ENCODE data around the gene MCIDAS.

The MCIDAS gene

GRCh38 chr5:55218967-55219366 is 8.1 kb downstream of the MCIDAS start:
- no peak overlapping the region for H3K9ac ChIP-seq (ENCODE audit: low read length)
- H3K36me3 ChIP-seq (ENCODE audit: control insufficient read depth, insufficient read depth, low read length), result no peaks in the 10 kb centered on the region
- H3K9me3 ChIP-seq (ENCODE audit: control insufficient read depth, low read length), result no peaks in the 10 kb centered on the region
- peaks cover 41% of the 10 kb centered on the region for H3K27me3 ChIP-seq (ENCODE audit: control insufficient read depth, insufficient read depth, low read length)
- peaks cover 18% of the 10 kb centered on the region for H3K4me1 ChIP-seq (ENCODE audit: control insufficient read depth, insufficient read depth, low read length)
- no peak overlapping the region for H3K4me3 ChIP-seq (ENCODE audit: low read length)

- H3K4me3 ChIP-seq (ENCODE audit: low read length), result no peak overlapping the region
- H3K36me3 ChIP-seq (ENCODE audit: control insufficient read depth, insufficient read depth, low read length), result no peaks in the 10 kb centered on the region
- H3K9ac ChIP-seq (ENCODE audit: low read length), result no peak overlapping the region
- H3K27me3 ChIP-seq (ENCODE audit: control insufficient read depth, insufficient read depth, low read length), result no peaks in the 10 kb centered on the region
- no peaks in the 10 kb centered on the region for H3K4me1 ChIP-seq (ENCODE audit: control insufficient read depth, insufficient read depth, low read length)
- H3K9me3 ChIP-seq (ENCODE audit: control insufficient read depth, low read length), result no peaks in the 10 kb centered on the region
Observed at GRCh38 chr5:55211184-55211874, 15.8 kb downstream of the MCIDAS start.

- H3K4me3 ChIP-seq (ENCODE audit: low read length), result no peak overlapping the region
- H3K36me3 ChIP-seq (ENCODE audit: control insufficient read depth, insufficient read depth, low read length), result no peaks in the 10 kb centered on the region
- H3K4me1 ChIP-seq (ENCODE audit: control insufficient read depth, insufficient read depth, low read length), result no peaks in the 10 kb centered on the region
- H3K9ac ChIP-seq (ENCODE audit: low read length), result no peak overlapping the region
- H3K9me3 ChIP-seq (ENCODE audit: control insufficient read depth, low read length), result no peaks in the 10 kb centered on the region
- no peaks in the 10 kb centered on the region for H3K27me3 ChIP-seq (ENCODE audit: control insufficient read depth, insufficient read depth, low read length)
Observed at GRCh38 chr5:55205001-55205400, 22.1 kb downstream of the MCIDAS start.

- H3K4me1 ChIP-seq (ENCODE audit: control insufficient read depth, insufficient read depth, low read length), result no peaks in the 10 kb centered on the region
- H3K9me3 ChIP-seq (ENCODE audit: control insufficient read depth, low read length), result no peaks in the 10 kb centered on the region
- H3K4me3 ChIP-seq (ENCODE audit: low read length), result no peak overlapping the region
- H3K27me3 ChIP-seq (ENCODE audit: control insufficient read depth, insufficient read depth, low read length), result no peaks in the 10 kb centered on the region
- H3K9ac ChIP-seq (ENCODE audit: low read length), result no peak overlapping the region
- no peaks in the 10 kb centered on the region for H3K36me3 ChIP-seq (ENCODE audit: control insufficient read depth, insufficient read depth, low read length)
Observed at GRCh38 chr5:55191165-55191564, 36.0 kb downstream of the MCIDAS start.

- Histone ChIP-seq H3K36me3 (ENCODE audit: control insufficient read depth, insufficient read depth, low read length) (no peaks in the 10 kb centered on the region), H3K27me3 (ENCODE audit: control insufficient read depth, insufficient read depth, low read length) (peaks cover 3% of the 10 kb centered on the region), H3K4me1 (ENCODE audit: control insufficient read depth, insufficient read depth, low read length) (no peaks in the 10 kb centered on the region), H3K9ac (ENCODE audit: low read length) (no peak overlapping the region), H3K9me3 (ENCODE audit: control insufficient read depth, low read length) (no peaks in the 10 kb centered on the region), H3K4me3 (ENCODE audit: low read length) (no peak overlapping the region)
Observed at GRCh38 chr5:55188656-55189540, 38.2 kb downstream of the MCIDAS start.

DNA sequence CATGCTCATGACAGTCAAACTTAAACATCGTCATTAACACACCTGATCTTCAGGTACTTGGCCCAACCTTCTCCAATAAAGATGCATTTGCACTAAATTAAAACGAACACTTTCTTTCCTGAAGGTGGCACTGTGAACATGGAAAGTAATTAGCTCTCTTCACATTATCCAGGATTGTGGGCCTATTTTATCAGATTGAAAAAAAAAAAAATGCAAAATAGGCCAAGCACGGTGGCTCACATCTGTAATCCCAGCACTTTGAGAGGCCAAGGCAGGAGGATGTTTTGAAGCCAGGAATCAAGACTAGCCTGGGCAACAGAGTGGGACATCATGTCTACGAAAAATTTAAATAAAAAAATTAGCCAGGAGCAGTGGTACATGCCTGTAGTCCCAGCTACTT is 39.7 kb downstream of the MCIDAS start:
- Histone ChIP-seq H3K27me3 (ENCODE audit: control insufficient read depth, insufficient read depth, low read length) (peaks cover 3% of the 10 kb centered on the region), H3K4me3 (ENCODE audit: low read length) (no peak overlapping the region), H3K36me3 (ENCODE audit: control insufficient read depth, insufficient read depth, low read length) (no peaks in the 10 kb centered on the region), H3K4me1 (ENCODE audit: control insufficient read depth, insufficient read depth, low read length) (no peaks in the 10 kb centered on the region), H3K9ac (ENCODE audit: low read length) (no peak overlapping the region), H3K9me3 (ENCODE audit: control insufficient read depth, low read length) (no peaks in the 10 kb centered on the region)

DNA sequence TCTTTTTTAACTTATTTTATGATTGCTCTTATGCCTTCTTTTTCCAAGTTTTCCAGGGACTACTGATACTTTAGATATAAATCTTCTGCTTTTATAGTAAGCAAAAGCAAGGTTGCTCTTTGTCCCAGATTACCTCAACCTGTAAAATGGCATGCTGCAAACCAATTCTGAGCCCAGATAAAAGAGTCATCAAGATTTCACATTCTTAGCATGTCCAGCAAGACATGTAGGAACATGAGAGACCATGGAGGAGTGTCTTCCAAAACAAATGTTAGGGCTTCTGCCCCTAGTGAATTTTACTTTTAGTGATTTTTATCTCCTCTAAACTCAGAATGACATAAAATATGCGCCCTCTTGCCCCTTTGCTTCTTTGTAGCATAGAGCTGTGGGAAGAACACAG is 47.1 kb downstream of the MCIDAS start:
- H3K4me1 ChIP-seq (ENCODE audit: control insufficient read depth, insufficient read depth, low read length), result peaks cover 11% of the 10 kb centered on the region
- H3K9me3 ChIP-seq (ENCODE audit: control insufficient read depth, low read length), result no peaks in the 10 kb centered on the region
- no peak overlapping the region for H3K4me3 ChIP-seq (ENCODE audit: low read length)
- H3K36me3 ChIP-seq (ENCODE audit: control insufficient read depth, insufficient read depth, low read length), result no peaks in the 10 kb centered on the region
- H3K27me3 ChIP-seq (ENCODE audit: control insufficient read depth, insufficient read depth, low read length), result peaks cover 35% of the 10 kb centered on the region
- no peak overlapping the region for H3K9ac ChIP-seq (ENCODE audit: low read length)

DNA sequence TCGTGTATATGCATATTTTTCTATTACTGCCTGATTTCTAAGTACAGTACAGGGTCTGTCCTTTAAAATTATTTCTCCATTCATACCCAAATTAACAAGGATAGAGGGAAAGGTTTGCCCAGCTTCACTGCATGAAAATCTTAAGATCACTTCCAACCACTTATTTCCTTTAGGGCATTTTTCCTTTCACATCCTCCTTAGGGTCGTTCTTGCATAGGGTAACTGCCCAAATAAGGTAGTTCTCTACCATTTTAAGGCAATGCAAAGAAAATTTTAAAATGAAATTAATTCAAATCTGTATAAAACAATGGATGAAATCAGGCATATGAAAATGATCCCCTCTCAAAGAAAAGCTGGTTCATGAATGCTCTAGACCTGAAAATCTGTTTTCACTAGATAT is 50.0 kb downstream of the MCIDAS start:
- peaks cover 57% of the 10 kb centered on the region for H3K27me3 ChIP-seq (ENCODE audit: control insufficient read depth, insufficient read depth, low read length)
- H3K9ac ChIP-seq (ENCODE audit: low read length), result no peak overlapping the region
- no peaks in the 10 kb centered on the region for H3K36me3 ChIP-seq (ENCODE audit: control insufficient read depth, insufficient read depth, low read length)
- no peak overlapping the region for H3K4me3 ChIP-seq (ENCODE audit: low read length)
- no peaks in the 10 kb centered on the region for H3K9me3 ChIP-seq (ENCODE audit: control insufficient read depth, low read length)
- H3K4me1 ChIP-seq (ENCODE audit: control insufficient read depth, insufficient read depth, low read length), result peaks cover 27% of the 10 kb centered on the region

- Histone ChIP-seq H3K4me1 (ENCODE audit: control insufficient read depth, insufficient read depth, low read length) (peaks cover 28% of the 10 kb centered on the region), H3K9ac (ENCODE audit: low read length) (no peak overlapping the region), H3K9me3 (ENCODE audit: control insufficient read depth, low read length) (no peaks in the 10 kb centered on the region), H3K27me3 (ENCODE audit: control insufficient read depth, insufficient read depth, low read length) (peaks cover 57% of the 10 kb centered on the region), H3K4me3 (ENCODE audit: low read length) (peak overlapping the region; percentile 32), H3K36me3 (ENCODE audit: control insufficient read depth, insufficient read depth, low read length) (no peaks in the 10 kb centered on the region)
Observed at GRCh38 chr5:55176176-55176818, 50.8 kb downstream of the MCIDAS start.

DNA sequence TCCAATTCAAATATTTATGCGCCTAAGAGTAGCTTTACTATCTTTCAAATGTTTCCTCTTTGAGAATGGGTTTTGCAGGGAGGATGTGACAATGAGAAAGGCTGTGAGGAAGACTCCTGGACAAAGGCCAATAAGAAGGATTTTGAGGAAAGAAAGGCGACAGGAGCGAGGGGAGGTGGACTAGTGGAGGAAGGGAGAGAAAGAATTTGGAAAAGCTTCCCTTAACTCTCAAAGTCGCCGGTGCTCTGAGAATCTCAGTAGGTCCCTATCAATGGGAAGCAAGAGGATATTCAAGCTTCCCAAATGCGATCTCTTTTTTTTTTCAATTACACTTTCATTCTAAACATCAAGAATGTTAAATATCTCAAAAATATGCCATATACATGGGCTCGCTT is 51.3 kb downstream of the MCIDAS start:
- peaks cover 57% of the 10 kb centered on the region for H3K27me3 ChIP-seq (ENCODE audit: control insufficient read depth, insufficient read depth, low read length)
- peaks cover 28% of the 10 kb centered on the region for H3K4me1 ChIP-seq (ENCODE audit: control insufficient read depth, insufficient read depth, low read length)
- no peaks in the 10 kb centered on the region for H3K36me3 ChIP-seq (ENCODE audit: control insufficient read depth, insufficient read depth, low read length)
- H3K9me3 ChIP-seq (ENCODE audit: control insufficient read depth, low read length), result no peaks in the 10 kb centered on the region
- peak overlapping the region; percentile 32 for H3K4me3 ChIP-seq (ENCODE audit: low read length)
- no peak overlapping the region for H3K9ac ChIP-seq (ENCODE audit: low read length)

DNA sequence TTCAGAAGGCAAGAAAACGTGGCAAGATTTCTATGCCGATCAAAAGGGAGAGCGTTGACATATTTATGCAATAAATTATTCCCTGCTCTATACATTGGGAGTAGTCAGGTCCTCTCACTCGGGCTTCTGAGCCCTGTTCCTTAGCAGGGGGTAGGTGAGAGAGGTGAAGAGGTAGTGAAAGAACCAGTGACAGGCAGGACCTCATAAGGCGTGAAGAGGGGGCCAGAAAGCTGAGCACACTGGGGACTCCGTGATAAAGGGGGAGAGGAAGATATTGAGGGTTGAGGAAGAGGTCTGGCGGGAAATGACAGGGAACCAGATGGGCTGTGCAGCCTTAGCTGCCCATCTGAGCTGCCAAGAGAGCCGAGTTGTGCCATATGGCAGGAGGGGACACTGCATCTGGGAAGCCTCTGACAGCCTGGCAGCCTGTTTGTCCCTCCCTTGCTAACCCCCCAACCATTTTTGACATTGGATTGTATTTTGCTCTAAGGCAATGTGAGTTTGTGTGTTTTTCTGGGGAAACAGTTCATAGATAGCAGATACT is 53.4 kb downstream of the MCIDAS start:
- Histone ChIP-seq H3K36me3 (ENCODE audit: control insufficient read depth, insufficient read depth, low read length) (no peaks in the 10 kb centered on the region), H3K27me3 (ENCODE audit: control insufficient read depth, insufficient read depth, low read length) (peaks cover 48% of the 10 kb centered on the region), H3K9me3 (ENCODE audit: control insufficient read depth, low read length) (no peaks in the 10 kb centered on the region), H3K4me1 (ENCODE audit: control insufficient read depth, insufficient read depth, low read length) (peaks cover 28% of the 10 kb centered on the region), H3K9ac (ENCODE audit: low read length) (no peak overlapping the region), H3K4me3 (ENCODE audit: low read length) (no peak overlapping the region)
